Neuronal stem cell (in vitro differentiated cells): Measurements from ENCODE around the gene TMEM236.
A peak's percentile ranks its signal among the peaks of the same experiment; 100 is the strongest.

Source experiments
- DNase-seq: peaks from one replicate; pipeline ENCODE4 v3.0.0-alpha.2; 2013; ENCODE audit warnings: low spot score
- H2AFZ ChIP-seq: one replicate; pipeline ENCODE4 v1.6.1; 2013; ENCODE audit warnings: mild to moderate bottlenecking, low read length, inconsistent platforms
- H2AK5ac ChIP-seq: 2 replicates; pipeline ENCODE4 v1.6.1; 2013; ENCODE audit warnings: low read depth, mild to moderate bottlenecking, inconsistent platforms, low read length, moderate library complexity, mixed read lengths
- H2BK120ac ChIP-seq: 2 replicates; pipeline ENCODE4 v1.6.1; 2013; ENCODE audit warnings: low read depth, mild to moderate bottlenecking, inconsistent platforms, low read length, moderate library complexity, mixed read lengths
- H2BK12ac ChIP-seq: one replicate; pipeline ENCODE4 v1.6.1; 2013; ENCODE audit warnings: low read length, inconsistent platforms
- H2BK15ac ChIP-seq: 2 replicates; pipeline ENCODE4 v1.6.1; 2013; ENCODE audit warnings: mild to moderate bottlenecking, low read length, inconsistent platforms, mixed read lengths
- H2BK5ac ChIP-seq: one replicate; pipeline ENCODE4 v1.6.1; 2013; ENCODE audit warnings: inconsistent platforms, mild to moderate bottlenecking, low read length, moderate library complexity
- H3K14ac ChIP-seq: one replicate; pipeline ENCODE4 v1.6.1; 2013; ENCODE audit warnings: low read length, inconsistent platforms
- H3K18ac ChIP-seq: 2 replicates; pipeline ENCODE4 v1.6.1; 2013; ENCODE audit warnings: low read length, inconsistent platforms
- H3K23ac ChIP-seq: 2 replicates; pipeline ENCODE4 v1.6.1; 2013; ENCODE audit warnings: low read depth, mild to moderate bottlenecking, mixed read lengths, low read length, inconsistent platforms; ENCODE audit not compliant: poor library complexity
- H3K27ac ChIP-seq: replicated peaks from 3 replicates; pipeline ENCODE4 v1.5.1; 2013; ENCODE audit warnings: low read length, inconsistent platforms
- H3K27me3 ChIP-seq, 3 experiments: 2 replicates each; pipeline ENCODE4 v1.6.1; 2013; ENCODE audit warnings: low read length in 3 of 3, mild to moderate bottlenecking in 2 of 3, inconsistent platforms in 1 of 3, low read depth in 1 of 3, mixed read lengths in 1 of 3, moderate library complexity in 1 of 3; ENCODE audit not compliant: control insufficient read depth in 3 of 3, insufficient read depth in 3 of 3
- H3K36me3 ChIP-seq, 2 donors: replicated peaks in 1 of 2; 2 replicates each; pipeline ENCODE4 v1.6.1; 2013; ENCODE audit warnings: low read length in 2 of 2; ENCODE audit not compliant: control insufficient read depth in 2 of 2, insufficient read depth in 2 of 2
- H3K4ac ChIP-seq: 2 replicates; pipeline ENCODE4 v1.6.1; 2013; ENCODE audit warnings: inconsistent platforms, mild to moderate bottlenecking, low read length, moderate library complexity
- H3K4me1 ChIP-seq, 2 donors: 1 replicate in 1 of 2; 2 replicates in 1 of 2; pipeline ENCODE4 v1.6.1; 2013; ENCODE audit warnings: low read length in 2 of 2, low read depth in 1 of 2; ENCODE audit not compliant: control insufficient read depth in 2 of 2, insufficient read depth in 1 of 2
- H3K4me2 ChIP-seq: one replicate; pipeline ENCODE4 v1.6.1; 2013; ENCODE audit warnings: mild to moderate bottlenecking, low read length, inconsistent platforms; ENCODE audit not compliant: insufficient read depth, poor library complexity, severe bottlenecking
- H3K4me3 ChIP-seq, 2 donors: 2 replicates each; pipeline ENCODE4 v1.5.1; 2013; ENCODE audit warnings: low read length in 2 of 2, mild to moderate bottlenecking in 2 of 2, inconsistent platforms in 1 of 2, moderate library complexity in 1 of 2
- H3K79me1 ChIP-seq: one replicate; pipeline ENCODE4 v1.6.1; 2013; ENCODE audit warnings: low read depth, mild to moderate bottlenecking, inconsistent platforms, low read length, moderate library complexity
- H3K9ac ChIP-seq: one replicate; pipeline ENCODE4 v1.6.1; 2013; ENCODE audit warnings: mild to moderate bottlenecking, low read depth, low read length, inconsistent platforms; ENCODE audit not compliant: poor library complexity
- H3K9me3 ChIP-seq, 2 donors: replicated peaks in 1 of 2; 2 replicates each; pipeline versions ENCODE3 to v1.6.1; 2013; ENCODE audit warnings: low read length in 2 of 2, mild to moderate bottlenecking in 2 of 2, inconsistent platforms in 1 of 2, low read depth in 1 of 2, mixed read lengths in 1 of 2, moderate library complexity in 1 of 2; ENCODE audit not compliant: control insufficient read depth in 2 of 2, insufficient read depth in 1 of 2
- H4K8ac ChIP-seq: one replicate; pipeline ENCODE4 v1.6.1; 2013; ENCODE audit warnings: low read depth, mild to moderate bottlenecking, inconsistent platforms, low read length, moderate library complexity
- H4K91ac ChIP-seq: one replicate; pipeline ENCODE4 v1.6.1; 2013; ENCODE audit warnings: low read length, low read depth, mild to moderate bottlenecking, inconsistent platforms; ENCODE audit not compliant: poor library complexity
- WGBS, 2 donors: extraction: QIAGEN DNeasy Blood & Tissue Kit; methylation state at CpG; one replicate each; pipeline ENCODE4 v1.1.7; 2013; ENCODE audit warnings: missing lambda C conversion rate in 2 of 2, mixed read lengths in 1 of 2; ENCODE audit not compliant: insufficient read length in 2 of 2, insufficient replicate concordance in 1 of 2; ENCODE audit errors: extremely low coverage in 2 of 2; 5-methylcytosine and 5-hydroxymethylcytosine counted together

The TMEM236 gene

DNA sequence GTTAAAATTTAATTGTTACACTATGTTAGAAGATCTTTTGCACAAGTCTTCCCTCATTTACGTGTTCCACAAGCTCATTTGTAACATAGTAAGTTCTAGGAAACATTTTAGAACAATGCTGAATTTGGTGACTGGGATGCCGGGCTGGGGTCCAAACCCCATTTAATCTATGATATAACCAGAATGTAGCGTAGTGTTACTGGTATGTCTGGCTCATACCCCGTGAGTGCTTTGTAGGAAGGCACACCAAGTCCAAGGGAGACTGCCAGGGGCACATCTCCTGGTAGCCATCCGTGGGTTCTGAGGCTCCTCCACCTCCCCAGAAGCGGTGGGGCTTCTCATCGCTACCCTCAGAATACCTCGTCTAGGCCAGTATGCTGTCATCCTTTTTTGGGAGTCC lies 21.3 kb upstream of the TMEM236 start:
- Histone ChIP-seq H3K27ac (no peak overlapping the region), H3K4me2 (no peak overlapping the region), H3K27me3 (no peaks in the 10 kb centered on the region), H2BK15ac (no peak overlapping the region), H3K4ac (no peak overlapping the region), H3K4me3 (no peak overlapping the region), H2BK5ac (no peak overlapping the region), H3K23ac (no peak overlapping the region), H4K8ac (no peak overlapping the region), H4K91ac (no peak overlapping the region), H3K9ac (no peak overlapping the region), H3K36me3 (no peaks in the 10 kb centered on the region), H3K18ac (no peak overlapping the region), H2AK5ac (no peak overlapping the region), H3K79me1 (no peaks in the 10 kb centered on the region), H3K14ac (no peak overlapping the region), H3K4me1 (peaks cover 0 to 2% of the 10 kb centered on the region in 2 donors), H2AFZ (no peak overlapping the region), H2BK120ac (no peak overlapping the region), H2BK12ac (no peak overlapping the region), H3K9me3 (no peaks in the 10 kb centered on the region)
- WGBS, 2 donors: no CpG with 5 or more reads among the region's 8 CpGs
- no peak for DNase-seq

DNA sequence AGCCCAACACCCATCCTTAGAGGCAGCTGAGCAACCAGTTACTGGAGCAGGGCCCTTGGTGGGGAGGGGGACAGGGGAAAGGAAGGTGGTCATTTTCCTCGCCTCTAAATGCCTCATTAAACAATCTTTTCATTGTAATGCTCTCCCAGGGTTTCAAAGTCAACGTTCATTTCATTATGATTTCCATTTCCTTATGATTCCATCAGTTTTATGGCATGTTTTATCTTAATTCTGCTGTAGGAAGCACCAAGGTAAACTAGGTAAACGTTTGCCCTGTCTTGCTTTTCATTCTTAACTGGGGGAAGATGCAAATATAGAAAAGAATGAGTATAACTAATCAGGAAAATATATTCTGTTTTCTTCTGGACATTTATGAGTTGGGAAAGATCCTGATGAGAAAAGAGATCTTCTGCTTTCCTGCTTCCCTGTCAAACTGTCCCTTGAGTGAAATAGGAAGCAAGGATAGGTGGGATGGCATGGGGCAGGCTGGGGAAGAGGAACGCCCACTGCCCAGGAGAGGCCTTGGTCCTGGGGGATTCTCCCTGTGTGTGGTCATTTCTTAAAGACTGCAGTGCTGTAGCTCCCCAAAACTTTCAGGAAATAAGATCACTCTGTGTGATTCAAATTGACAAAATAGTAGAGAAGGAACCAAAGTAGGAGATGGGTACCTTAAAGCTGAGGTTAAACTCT lies 20.5 kb upstream of the TMEM236 start:
- no peak overlapping the region for H2BK120ac ChIP-seq
- no CpG with 5 or more reads among the region's 4 CpGs for whole genome bisulfite sequencing, 2 donors
- H3K4me1 ChIP-seq: peaks cover 0 to 6% of the 10 kb centered on the region in 2 donors
- no peak overlapping the region for H3K27ac ChIP-seq
- no peaks in the 10 kb centered on the region for H3K27me3 ChIP-seq
- no peak overlapping the region for H3K18ac ChIP-seq
- H4K91ac ChIP-seq: no peak overlapping the region
- no peak overlapping the region for H3K4me2 ChIP-seq
- DNase-seq: no peak
- H2BK12ac ChIP-seq: no peak overlapping the region
- no peak overlapping the region for H2AFZ ChIP-seq
- no peak overlapping the region for H2BK5ac ChIP-seq
- no peak overlapping the region for H3K9ac ChIP-seq
- H3K36me3 ChIP-seq: no peaks in the 10 kb centered on the region
- H3K23ac ChIP-seq: no peak overlapping the region
- H2BK15ac ChIP-seq: no peak overlapping the region
- no peak overlapping the region for H3K4ac ChIP-seq
- no peak overlapping the region for H3K4me3 ChIP-seq
- H2AK5ac ChIP-seq: no peak overlapping the region
- no peaks in the 10 kb centered on the region for H3K9me3 ChIP-seq
- no peak overlapping the region for H4K8ac ChIP-seq
- no peak overlapping the region for H3K14ac ChIP-seq
- H3K79me1 ChIP-seq: no peaks in the 10 kb centered on the region

DNA sequence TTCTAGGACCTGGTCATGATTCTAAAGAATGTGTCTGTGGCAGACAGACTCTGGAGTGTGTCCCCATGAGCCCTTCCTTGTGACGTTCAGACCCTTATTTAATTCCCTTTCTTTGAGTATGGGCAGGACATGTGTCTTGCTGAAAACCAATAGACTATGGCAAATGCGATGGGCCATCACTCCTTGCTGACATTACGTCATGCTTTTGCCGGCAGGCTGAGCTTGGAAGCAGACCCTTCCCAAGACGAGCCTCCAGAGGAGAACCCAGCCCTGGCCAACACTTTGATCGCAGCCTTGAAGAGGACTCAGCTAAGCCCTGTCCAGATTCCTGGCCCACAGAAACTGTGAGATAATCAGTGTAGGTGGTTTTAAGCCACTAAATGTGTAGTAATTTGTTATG lies 18.4 kb upstream of the TMEM236 start:
- H3K9me3 ChIP-seq: peaks cover 0 to 2% of the 10 kb centered on the region in 2 donors
- WGBS, 2 donors: no CpG with 5 or more reads among the region's 6 CpGs

DNA sequence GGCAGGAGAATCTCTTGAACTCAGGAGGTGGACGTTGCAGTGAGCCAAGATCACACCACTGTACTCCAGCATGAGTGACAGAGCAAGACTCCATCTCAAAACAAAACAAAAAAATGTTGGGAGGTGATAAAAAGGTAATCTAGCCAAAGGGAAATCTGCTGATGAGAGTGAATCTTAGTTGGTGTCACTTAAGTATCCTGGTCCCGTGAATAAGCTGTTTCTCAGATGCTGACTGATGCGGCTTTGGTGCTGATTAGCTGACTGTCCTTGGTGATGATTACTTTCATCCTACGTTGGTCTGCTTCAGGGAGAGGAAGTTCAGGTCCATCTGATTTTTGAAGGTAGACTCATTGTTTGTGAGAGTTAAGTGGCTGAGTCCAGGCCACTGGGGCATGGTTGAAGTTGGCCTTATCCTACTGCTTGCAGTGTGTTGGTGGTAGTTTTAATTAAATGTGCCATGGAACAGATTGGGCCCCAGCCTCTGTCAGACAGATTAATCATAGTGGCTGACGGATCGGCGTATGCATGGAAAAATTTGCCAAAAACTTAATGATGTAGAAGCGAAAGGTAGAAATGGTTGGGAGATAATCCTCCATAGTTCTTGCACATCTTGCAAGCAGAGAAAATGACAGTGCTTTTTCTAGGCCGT lies 17.4 kb upstream of the TMEM236 start:
- Histone ChIP-seq H2AFZ (peak overlapping the region; percentile 71), H3K23ac (no peak overlapping the region), H4K91ac (no peak overlapping the region), H3K79me1 (no peaks in the 10 kb centered on the region), H3K27me3 (peaks cover 0 to 1% (median 0%) of the 10 kb centered on the region in 3 experiments), H4K8ac (no peak overlapping the region), H3K36me3 (no peaks in the 10 kb centered on the region), H3K4me2 (no peak overlapping the region), H3K14ac (no peak overlapping the region), H3K18ac (no peak overlapping the region), H3K9me3 (peaks cover 0 to 2% of the 10 kb centered on the region in 2 donors), H3K4me1 (peaks cover 0 to 6% of the 10 kb centered on the region in 2 donors), H2BK5ac (no peak overlapping the region), H3K4ac (no peak overlapping the region), H2BK12ac (no peak overlapping the region), H2BK120ac (no peak overlapping the region), H3K9ac (no peak overlapping the region), H3K27ac (no peak overlapping the region), H2AK5ac (no peak overlapping the region), H3K4me3 (no peak overlapping the region), H2BK15ac (no peak overlapping the region)
- no peak for DNase-seq
- no CpG with 5 or more reads among the region's 9 CpGs for WGBS, 2 donors

More for the DNA sequence above, 18.4 kb upstream of the TMEM236 start:
- H3K9ac ChIP-seq: no peak overlapping the region
- no peak overlapping the region for H3K4ac ChIP-seq
- H2AFZ ChIP-seq: no peak overlapping the region
- DNase-seq: no peak
- no peak overlapping the region for H3K4me2 ChIP-seq
- H4K8ac ChIP-seq: no peak overlapping the region
- no peak overlapping the region for H3K14ac ChIP-seq
- H3K27me3 ChIP-seq: peaks cover 0 to 1% (median 0%) of the 10 kb centered on the region in 3 experiments
- H3K18ac ChIP-seq: no peak overlapping the region
- H2AK5ac ChIP-seq: no peak overlapping the region
- peaks cover 0 to 6% of the 10 kb centered on the region in 2 donors for H3K4me1 ChIP-seq
- H3K23ac ChIP-seq: no peak overlapping the region
- no peak overlapping the region for H3K4me3 ChIP-seq
- no peak overlapping the region for H2BK5ac ChIP-seq
- H3K79me1 ChIP-seq: no peaks in the 10 kb centered on the region
- H2BK12ac ChIP-seq: no peak overlapping the region
- no peak overlapping the region for H4K91ac ChIP-seq
- no peaks in the 10 kb centered on the region for H3K36me3 ChIP-seq
- no peak overlapping the region for H2BK15ac ChIP-seq
- no peak overlapping the region for H3K27ac ChIP-seq
- H2BK120ac ChIP-seq: no peak overlapping the region
